ENCODE measurements around the gene MALSU1.

DNA sequence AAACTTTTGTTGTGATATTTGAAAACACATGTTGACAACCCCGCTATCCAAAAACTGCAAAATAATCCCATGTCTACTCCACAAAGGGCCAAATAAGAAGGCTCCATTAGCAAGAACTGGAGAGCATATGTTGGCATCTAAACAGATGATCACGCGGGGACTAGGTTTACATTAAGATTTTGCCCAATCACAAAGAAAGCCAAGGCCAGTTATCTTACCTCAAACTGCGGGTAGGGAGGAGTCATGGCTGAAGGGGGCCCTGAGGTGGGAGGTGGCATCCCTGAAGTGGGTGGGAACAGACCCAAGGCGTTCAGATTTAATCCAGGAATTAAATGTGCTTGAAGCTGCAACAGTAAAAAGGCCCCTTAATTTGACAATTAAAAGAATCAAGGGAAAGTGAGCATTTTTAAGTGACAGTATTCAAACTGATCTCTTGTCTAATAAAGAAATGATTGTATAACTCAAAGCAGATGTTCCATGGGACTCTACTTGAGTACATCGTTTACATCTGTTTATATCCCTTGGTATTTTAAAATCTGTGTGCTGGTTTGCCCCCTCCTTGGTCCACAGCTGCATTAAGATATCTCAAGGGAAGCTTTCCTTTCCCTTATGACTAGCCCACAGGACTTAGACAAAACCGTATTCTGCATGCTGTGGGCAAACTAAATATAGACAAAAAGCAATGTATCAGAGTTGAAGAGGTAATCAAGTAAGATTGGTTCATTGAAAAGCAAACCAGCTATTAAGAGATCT is 42.9 kb downstream of the MALSU1 start:
- TF ChIP-seq, protein P1, sequence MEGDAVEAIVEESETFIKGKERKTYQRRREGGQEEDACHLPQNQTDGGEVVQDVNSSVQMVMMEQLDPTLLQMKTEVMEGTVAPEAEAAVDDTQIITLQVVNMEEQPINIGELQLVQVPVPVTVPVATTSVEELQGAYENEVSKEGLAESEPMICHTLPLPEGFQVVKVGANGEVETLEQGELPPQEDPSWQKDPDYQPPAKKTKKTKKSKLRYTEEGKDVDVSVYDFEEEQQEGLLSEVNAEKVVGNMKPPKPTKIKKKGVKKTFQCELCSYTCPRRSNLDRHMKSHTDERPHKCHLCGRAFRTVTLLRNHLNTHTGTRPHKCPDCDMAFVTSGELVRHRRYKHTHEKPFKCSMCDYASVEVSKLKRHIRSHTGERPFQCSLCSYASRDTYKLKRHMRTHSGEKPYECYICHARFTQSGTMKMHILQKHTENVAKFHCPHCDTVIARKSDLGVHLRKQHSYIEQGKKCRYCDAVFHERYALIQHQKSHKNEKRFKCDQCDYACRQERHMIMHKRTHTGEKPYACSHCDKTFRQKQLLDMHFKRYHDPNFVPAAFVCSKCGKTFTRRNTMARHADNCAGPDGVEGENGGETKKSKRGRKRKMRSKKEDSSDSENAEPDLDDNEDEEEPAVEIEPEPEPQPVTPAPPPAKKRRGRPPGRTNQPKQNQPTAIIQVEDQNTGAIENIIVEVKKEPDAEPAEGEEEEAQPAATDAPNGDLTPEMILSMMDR (IDR thresholded peaks at IDR 0.05; ENCODE audit: borderline replicate concordance, extremely low read depth, low read length, poor library complexity, severe bottlenecking) = no peak
- no peak for TF ChIP-seq EZH2 (IDR thresholded peaks at IDR 0.05; ENCODE audit: borderline replicate concordance, low read depth, low read length, severe bottlenecking)

All from DND-41 (cell line).